ENCODE measurements around the gene HLF. TPM values are rescaled to one million over a fixed set of nuclear protein-coding genes. Genes with fewer than 3 reads are reported as not detected.

HLF gene
- total and polyA plus RNA-seq, 2 donors (not counting 3 experiments of a cell fraction or from before 2014, with no cell fraction given) = not detected

- Histone ChIP-seq H3K27ac (ENCODE audit: insufficient read depth, low read depth, low read length) (no peak overlapping the region), H3K79me2 (ENCODE audit: control insufficient read depth, insufficient read depth, low read length) (no peaks in the 10 kb centered on the region), H3K9me3 (replicated peaks; ENCODE audit: control insufficient read depth, insufficient read depth, low read length) (no peaks in the 10 kb centered on the region), H2AFZ (ENCODE audit: low read depth, low read length) (no peak overlapping the region), H3K9ac (replicated peaks; ENCODE audit: extremely low read depth, insufficient read depth, low read length) (no peak overlapping the region), H3K4me3 (replicated peaks in 1 of 3; ENCODE audit: insufficient read depth in 1 of 3, low read depth in 1 of 3, low read length in 3 of 3) (no peak overlapping the region), H3K27me3 (ENCODE audit: control insufficient read depth in 2 of 2, insufficient read depth in 2 of 2, low read length in 2 of 2) (no peaks in the 10 kb centered on the region), H3K4me1 (ENCODE audit: control insufficient read depth, extremely low read depth, insufficient read depth, low read length) (no peaks in the 10 kb centered on the region), H3K36me3 (ENCODE audit: control insufficient read depth in 2 of 2, extremely low read depth in 1 of 2, insufficient read depth in 2 of 2, low read length in 2 of 2) (no peaks in the 10 kb centered on the region), H4K20me1 (replicated peaks; ENCODE audit: control insufficient read depth, extremely low read depth, insufficient read depth, low read length) (no peaks in the 10 kb centered on the region), H3K4me2 (ENCODE audit: insufficient read depth, low read length) (no peak overlapping the region), H3K9me1 (replicated peaks; ENCODE audit: control insufficient read depth, extremely low read depth, insufficient read depth, low read length) (no peaks in the 10 kb centered on the region)
- no peak for FAIRE-seq
- BruUV-seq (replicated peaks) = no TSS peak
- no peak for DNase-seq (ENCODE audit: low read depth, low spot score)
- intact Hi-C loops (cut with micrococcal nuclease) = no loop called here
- ChIA-PET CTCF (interaction anchor here (0.6 to 3.1 kb wide), 11 partner anchors 9 to 301 kb away, joined by 3 to 40 read pairs (median 3); no protein-coding TSS in a partner anchor), POLR2A (no interaction called here)
- TF ChIP-seq GATA2 (IDR thresholded peaks at IDR 0.05; ENCODE audit: insufficient read depth, insufficient read length, low read depth, low read length) (no peak), MYC (IDR thresholded peaks at IDR 0.05; ENCODE audit: low read depth, low read length) (no peak), EZH2 (IDR thresholded peaks at IDR 0.05; ENCODE audit: borderline replicate concordance, low read depth, low read length, severe bottlenecking) (no peak), JUN (IDR thresholded peaks at IDR 0.05; ENCODE audit: borderline replicate concordance, insufficient read depth, insufficient read length, low read depth) (no peak), POLR2A (IDR thresholded peaks at IDR 0.05; ENCODE audit: low read depth, low read length) (no peak), MAX (IDR thresholded peaks at IDR 0.05; ENCODE audit: insufficient read depth, insufficient read length) (no peak), CTCF (IDR thresholded peaks at IDR 0.05; ENCODE audit: extremely low read depth in 1 of 2, insufficient read depth in 1 of 2, low read depth in 1 of 2, low read length in 2 of 2) (no peak), POLR2AphosphoS5 (IDR thresholded peaks at IDR 0.05; ENCODE audit: insufficient read depth, low read depth, low read length) (no peak), FOS (IDR thresholded peaks at IDR 0.05; ENCODE audit: borderline replicate concordance, insufficient read depth, low read length) (no peak)
- dilution Hi-C loops (cut with MboI; ENCODE audit: extremely low pct_ligation_motif_present, low sequenced_read_pairs) = no loop called here
Measured at GRCh38 chr17:55294042-55294751, 29.4 kb downstream of the HLF start.

All from endothelial cell of umbilical vein (primary cell).